Fibroblast of pulmonary artery (primary cell): Measurements from ENCODE around the gene PLEKHA8.
A peak's percentile ranks its signal among the peaks of the same experiment; 100 is the strongest.

ENCODE experiments used
- DNase-seq: peaks from one replicate; pipeline ENCODE4 v3.0.0-alpha.2; 2010; ENCODE audit warnings: low read depth
- H3K4me3 ChIP-seq: replicated peaks from 2 replicates; pipeline ENCODE4 v1.5.1; 2011; ENCODE audit warnings: low read depth, mild to moderate bottlenecking, control low read depth, low read length, moderate library complexity
- TF ChIP-seq, protein P1 (sequence below): IDR thresholded peaks from 2 replicates; pipeline ENCODE4 v1.5.1; 2011; ENCODE audit warnings: mild to moderate bottlenecking, control low read depth, low read length, inconsistent platforms; ENCODE audit errors: missing control alignments

The PLEKHA8 gene

DNA sequence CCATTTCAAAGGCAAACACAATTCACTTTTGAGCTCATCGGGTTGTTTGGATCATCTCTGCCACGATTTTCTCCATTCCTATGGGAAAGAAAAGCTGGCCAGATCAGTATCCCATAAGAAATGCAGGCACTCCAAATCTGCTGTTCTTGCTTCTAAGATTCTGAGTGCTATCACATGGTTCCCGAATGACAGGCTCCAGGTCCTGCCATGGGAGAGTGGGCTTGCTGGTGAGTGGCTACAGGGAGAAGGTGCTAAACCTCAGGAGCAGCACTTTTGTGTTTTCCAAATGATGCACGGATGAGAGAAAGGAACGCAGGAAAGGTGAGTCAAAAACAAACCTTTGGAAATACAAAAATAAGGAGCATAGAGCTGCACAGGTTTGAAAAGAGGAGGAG is 138.6 kb downstream of the PLEKHA8 start:
- DNase-seq = no peak
- TF ChIP-seq, protein P1, sequence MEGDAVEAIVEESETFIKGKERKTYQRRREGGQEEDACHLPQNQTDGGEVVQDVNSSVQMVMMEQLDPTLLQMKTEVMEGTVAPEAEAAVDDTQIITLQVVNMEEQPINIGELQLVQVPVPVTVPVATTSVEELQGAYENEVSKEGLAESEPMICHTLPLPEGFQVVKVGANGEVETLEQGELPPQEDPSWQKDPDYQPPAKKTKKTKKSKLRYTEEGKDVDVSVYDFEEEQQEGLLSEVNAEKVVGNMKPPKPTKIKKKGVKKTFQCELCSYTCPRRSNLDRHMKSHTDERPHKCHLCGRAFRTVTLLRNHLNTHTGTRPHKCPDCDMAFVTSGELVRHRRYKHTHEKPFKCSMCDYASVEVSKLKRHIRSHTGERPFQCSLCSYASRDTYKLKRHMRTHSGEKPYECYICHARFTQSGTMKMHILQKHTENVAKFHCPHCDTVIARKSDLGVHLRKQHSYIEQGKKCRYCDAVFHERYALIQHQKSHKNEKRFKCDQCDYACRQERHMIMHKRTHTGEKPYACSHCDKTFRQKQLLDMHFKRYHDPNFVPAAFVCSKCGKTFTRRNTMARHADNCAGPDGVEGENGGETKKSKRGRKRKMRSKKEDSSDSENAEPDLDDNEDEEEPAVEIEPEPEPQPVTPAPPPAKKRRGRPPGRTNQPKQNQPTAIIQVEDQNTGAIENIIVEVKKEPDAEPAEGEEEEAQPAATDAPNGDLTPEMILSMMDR = no peak
- H3K4me3 ChIP-seq = no peak overlapping the region

DNA sequence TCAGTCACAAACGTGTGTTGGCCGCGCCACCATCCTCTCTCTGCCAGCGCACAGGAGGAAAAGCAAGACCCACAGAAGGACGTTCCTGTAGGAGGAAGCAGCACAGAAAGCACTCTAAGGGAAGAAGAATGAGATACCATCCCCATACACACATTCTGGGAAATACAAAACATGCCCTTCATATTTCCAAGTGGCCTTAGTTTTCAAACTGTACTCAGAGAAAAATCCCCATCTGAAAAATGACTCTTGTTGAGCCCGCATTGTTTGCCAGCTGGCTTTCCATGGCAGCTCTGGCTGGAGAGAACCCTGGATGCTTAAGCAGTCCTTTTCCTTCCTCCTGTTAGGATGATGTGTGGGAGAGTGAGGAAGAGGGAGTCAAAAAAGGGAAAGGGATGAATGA is 139.7 kb downstream of the PLEKHA8 start:
- DNase-seq = no peak
- TF ChIP-seq, protein P1 = no peak
- no peak overlapping the region for H3K4me3 ChIP-seq

DNA sequence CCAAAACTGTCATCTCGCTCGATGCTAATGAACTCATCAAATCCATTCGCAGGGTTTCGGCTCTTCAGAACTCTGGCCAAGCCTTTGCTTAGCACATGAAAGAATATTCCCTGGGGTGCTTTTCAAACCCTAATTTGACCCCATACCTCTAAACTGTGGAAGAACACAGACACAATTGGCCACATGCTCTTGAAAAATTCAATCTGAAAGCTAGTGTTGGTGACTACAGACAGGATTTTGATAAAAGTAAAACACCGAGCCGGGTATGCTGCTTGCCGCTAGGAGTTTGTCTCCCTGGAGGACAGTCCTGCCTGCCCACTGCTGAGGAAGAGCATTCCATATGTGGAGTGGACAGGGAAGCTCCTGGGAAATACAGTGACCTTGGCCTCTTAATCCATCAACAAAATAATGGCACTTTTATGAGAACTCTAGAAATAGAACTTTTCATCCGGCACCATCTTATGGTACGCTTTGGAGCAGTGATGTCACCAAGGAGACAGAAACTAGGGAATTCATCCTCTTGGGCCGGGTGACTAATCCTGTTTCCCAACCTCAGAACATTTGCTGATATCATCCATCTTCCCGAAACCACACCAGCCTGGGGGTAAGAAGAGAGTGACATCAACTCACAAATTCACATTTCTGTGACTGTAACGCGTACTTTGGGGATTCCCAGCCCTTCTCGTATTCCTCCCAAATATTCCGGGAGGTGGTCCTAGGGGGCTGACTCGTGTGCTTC is 140.8 kb downstream of the PLEKHA8 start:
- TF ChIP-seq, protein P1 = no peak
- peak; percentile 77 for DNase-seq
- H3K4me3 ChIP-seq = no peak overlapping the region

DNA sequence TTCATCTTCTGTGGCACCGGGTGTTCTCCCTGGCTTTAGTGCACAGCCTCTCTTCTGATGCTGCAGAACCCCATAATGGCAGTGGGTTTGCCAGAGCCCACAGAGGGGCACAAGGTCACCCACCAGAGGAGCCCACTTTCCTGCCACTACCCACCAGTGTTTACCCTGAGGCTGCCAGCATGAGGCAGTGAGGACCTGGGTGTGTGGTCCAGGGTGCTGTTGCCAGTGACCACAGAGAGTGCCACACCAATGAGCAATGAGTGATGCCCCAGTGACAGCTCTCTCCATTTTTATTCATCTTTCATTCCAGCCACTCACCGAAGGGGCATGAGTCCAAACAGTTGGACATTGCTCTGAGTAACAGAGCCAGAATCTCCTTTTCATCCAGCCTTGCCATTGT is 141.4 kb downstream of the PLEKHA8 start:
- TF ChIP-seq, protein P1 = no peak
- H3K4me3 ChIP-seq = no peak overlapping the region
- no peak for DNase-seq

DNA sequence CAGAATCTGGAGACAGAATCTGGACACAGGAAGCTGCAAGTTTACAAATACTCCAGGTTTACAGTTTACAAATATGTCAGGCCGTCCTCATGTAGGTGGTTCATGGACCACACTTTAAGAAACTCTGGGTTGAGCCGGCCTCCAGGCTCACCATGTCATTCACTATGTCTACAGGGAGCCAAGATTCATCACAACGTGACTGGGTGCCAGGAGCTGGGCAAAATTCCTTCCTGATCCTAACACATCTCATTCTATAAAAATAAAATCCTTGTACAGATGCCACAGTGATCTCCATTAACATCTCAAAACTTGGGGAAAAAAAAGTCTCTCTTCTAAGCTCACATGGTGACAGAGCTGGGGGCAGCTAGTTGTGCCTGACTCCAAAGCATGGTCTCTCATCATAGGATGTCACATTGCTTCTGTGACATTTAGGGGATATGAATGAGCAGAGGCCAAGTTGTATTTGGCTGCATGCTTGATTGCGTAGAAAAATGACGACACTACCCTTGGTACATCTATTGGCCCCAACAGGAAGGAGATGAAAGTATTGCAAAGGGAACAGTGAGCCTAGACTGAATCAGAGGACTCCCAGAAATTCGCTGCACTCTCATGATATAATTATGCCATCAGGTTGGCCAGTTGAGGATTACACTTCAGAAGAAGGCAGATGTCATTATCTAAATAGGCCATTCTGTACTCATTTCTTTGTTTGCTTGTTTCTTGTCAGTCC is 142.4 kb downstream of the PLEKHA8 start:
- TF ChIP-seq, protein P1 = no peak

DNA sequence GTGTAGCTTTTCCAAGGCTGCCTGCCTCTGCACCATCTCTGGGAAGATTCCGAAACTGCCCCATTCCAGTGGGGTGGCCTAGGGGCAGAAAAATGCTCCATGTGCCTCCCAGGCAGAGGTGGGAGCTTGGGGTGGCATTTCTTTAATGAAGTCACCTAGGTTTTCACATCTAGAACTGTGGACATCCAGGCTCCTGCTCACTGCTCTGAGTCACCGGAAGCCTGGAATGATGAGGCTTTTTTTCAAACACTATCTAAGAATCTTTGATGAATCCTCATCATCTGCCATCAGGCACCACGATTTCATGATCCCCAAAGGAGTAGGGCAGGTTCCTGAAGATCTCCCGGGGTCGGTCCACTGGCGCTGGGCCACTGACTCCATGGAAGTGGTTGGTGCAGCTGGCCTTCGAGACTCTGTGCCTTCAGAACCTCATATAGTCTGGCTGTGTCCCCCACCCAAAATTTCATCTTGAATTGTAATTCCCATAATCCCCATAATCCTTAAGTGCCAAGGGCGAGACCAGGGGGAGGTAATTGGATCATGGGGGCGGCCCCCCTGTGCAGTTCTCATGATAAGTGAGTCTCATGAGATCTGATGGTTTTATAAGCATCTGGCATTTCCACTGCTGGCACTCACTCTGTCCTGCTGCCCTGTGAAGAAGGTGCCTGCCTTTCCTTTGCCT is 143.7 kb downstream of the PLEKHA8 start:
- DNase-seq = no peak
- TF ChIP-seq, protein P1 = no peak
- H3K4me3 ChIP-seq = no peak overlapping the region

More for the DNA sequence above, 142.4 kb downstream of the PLEKHA8 start:
- no peak overlapping the region for H3K4me3 ChIP-seq
- no peak for DNase-seq
